ENCODE results near the gene CEACAM4.

GRCh38 chr19:41577833-41578232 lies 49.0 kb downstream of the CEACAM4 start:
- TF ChIP-seq CTCF (IDR thresholded peaks at IDR 0.05) (no peak), POLR2A (IDR thresholded peaks at IDR 0.05) (no peak)
